GM21737 (cell line): ENCODE data around the gene MZB1.
"Not testable (repeated sequence)": the region's sequence is repeated elsewhere in the genome, so short reads cannot be mapped to it uniquely, and the experiment has no call there.

Experiments used
- ATAC-seq: cut with Tn5 transposase; IDR thresholded peaks from one replicate; pipeline ENCODE4 v1.9.1; 2021; ENCODE audit warnings: mild to moderate bottlenecking, moderate library complexity; ENCODE audit not compliant: unreplicated experiment

The MZB1 gene

DNA sequence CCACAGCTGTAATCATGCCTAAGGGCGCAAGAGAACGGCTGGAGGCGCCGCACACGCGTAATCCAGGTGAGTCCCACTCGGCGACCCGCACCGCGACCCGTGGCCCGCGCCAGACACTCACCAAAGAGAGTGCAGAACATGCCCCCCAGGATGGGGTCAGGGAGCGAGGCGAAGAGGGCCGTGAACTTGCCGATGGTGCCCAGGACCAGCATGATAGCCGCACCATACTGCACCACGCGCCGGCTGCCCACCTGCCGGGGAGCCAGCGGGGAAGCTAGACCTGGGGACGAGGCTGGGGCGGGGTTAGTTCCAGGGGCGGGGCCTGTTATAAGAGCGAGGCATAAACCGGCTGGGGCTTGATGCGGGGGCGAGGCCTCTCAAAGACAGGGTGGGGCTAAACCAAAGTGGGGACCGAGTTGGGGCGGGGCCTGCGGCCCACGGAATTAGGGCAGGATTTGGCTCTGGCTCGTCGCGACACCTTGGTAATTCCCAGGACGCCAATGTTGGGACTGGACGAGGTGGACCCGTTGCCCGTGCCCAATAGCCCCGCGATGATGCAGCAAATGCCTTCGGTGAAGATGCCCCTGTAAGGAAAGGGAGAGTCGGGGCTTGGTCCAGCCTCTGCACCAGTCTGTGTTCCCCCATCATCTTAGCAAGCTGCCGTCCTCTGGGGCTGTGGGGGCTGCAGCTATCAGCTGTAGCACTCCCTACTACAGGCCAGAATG, 11.4 kb downstream of the MZB1 start:
- ATAC-seq = no peak

DNA sequence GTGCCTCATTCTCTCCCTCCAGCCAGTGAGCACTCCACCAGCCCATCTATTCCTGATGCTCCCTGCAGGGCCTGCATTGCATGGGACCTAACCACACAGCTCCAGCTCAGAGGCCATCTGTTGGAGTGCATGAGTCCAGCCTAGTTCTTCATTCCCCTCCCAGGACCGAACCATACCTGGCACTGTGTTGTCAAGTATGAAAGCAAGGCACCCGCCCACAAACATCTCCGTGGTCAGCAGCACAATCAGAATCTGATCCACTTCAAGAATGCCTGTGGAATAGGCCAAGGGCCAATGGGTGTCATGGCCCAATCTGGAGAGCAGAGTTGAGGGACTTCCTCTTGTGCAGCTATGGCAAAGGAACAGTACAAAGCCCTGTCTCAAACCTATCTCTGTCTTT, 12.5 kb downstream of the MZB1 start:
- ATAC-seq = no peak

- ATAC-seq = no peak
Measured at GRCh38 chr5:139376364-139376763, 13.3 kb downstream of the MZB1 start.

- ATAC-seq = no peak
Measured at GRCh38 chr5:139374909-139375308, 14.8 kb downstream of the MZB1 start.

DNA sequence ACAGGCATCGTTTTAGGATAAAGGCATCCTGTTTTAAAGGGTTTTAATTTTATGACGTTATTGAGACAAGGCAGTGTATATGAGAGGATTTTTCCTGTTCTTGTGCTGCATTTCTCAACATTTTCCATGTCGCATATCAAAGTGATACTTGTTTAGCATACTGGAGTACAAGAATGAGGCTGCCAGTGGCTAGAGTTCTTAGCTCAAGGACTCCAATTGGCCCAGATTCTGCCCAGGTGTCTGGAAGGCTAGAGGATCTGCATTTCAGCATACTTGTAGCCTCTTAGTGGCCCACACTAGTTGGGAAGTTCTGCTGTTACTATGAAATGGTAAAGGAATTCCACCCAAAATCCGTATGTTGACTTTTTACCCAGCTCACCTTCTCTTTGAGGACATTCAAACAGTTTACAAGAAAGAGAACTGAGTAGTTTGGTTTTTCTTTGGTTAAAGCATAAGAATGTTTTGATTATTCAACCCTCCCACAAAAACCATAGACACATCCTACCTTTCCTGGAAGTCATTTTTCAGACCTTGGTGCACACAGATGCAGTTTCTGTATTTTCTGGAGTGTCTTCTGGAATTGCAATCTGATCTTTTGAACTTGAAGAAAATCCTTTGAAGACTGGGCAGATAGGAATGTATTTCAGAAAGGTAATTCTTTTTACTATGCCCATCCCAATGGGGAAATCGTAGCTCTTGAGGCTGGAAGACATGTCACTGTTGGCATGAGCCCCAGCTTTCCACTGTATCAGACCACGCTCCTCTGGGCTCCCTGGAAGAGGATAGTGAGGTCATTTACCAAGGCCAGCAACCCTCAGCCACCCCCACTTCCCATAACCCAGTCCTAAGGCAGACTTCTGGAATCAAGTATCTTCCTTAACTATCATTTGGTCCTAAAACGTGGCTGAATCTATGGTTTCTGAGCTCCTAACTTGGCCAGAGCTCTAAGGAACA, 18.0 kb downstream of the MZB1 start:
- no peak for ATAC-seq

GRCh38 chr5:139369181-139369580, 20.5 kb downstream of the MZB1 start:
- no peak for ATAC-seq

- ATAC-seq = no peak
Measured at GRCh38 chr5:139368613-139369012, 21.1 kb downstream of the MZB1 start.

DNA sequence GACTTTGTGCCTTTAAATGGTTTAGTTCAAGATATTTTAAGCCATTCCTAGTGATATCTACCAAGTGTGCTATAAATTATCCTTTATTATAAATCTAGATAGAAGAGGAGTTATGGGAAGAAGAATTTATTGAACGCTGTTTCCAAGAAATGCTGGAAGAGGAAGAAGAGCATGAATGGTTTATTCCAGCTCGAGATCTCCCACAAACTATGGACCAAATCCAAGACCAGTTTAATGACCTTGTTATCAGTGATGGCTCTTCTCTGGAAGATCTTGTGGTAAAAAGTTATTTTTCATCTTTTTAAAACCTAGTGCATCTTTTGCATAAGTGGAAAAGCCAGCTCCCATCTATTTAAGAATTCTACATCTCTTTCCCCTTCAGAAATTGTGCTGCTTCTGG, 25.2 kb downstream of the MZB1 start:
- no peak for ATAC-seq

GRCh38 chr5:139363937-139364336, 25.8 kb downstream of the MZB1 start:
- ATAC-seq = no peak

GRCh38 chr5:139361835-139362429, 27.8 kb downstream of the MZB1 start:
- ATAC-seq = no peak

DNA sequence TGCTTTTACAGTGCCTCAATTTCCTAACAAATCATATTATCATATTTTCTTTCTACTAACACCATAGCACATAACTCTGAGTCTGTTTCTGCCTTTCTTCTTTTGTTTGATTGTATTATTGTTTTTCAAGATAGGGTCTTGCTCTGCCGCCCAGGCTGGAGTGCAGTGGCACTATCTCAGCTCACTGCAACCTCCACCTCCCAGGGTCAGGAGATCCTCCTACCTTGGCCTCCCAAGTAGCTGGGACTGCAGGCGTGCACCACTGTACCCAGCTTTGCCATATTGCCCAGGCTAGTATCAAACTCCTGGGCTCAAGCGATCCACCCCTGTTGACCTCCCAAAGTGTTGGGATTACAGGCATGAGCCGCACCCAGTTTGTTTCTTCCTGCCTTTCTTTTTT, 29.3 kb downstream of the MZB1 start:
- no peak for ATAC-seq

GRCh38 chr5:139358064-139358463, 31.6 kb downstream of the MZB1 start:
- ATAC-seq = no peak

DNA sequence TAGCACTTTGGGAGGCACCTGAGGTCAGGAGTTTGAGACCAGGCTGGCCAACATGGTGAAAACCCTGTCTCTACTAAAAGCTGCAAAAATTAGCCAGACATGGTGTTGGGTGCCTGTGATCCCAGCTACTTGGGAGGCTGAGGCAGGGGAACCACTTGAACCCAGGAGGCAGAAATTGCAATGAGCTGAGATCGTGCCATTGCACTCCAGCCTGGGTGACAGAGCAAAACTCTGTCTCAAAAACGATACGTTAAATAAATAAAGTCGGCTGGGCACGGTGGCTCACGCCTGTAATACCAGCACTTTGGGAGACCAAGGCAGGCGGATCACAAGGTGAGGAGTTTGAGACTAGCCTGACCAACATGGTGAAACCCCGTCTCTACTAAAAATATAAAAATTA, 33.8 kb downstream of the MZB1 start:
- not testable (repeated sequence) for ATAC-seq

DNA sequence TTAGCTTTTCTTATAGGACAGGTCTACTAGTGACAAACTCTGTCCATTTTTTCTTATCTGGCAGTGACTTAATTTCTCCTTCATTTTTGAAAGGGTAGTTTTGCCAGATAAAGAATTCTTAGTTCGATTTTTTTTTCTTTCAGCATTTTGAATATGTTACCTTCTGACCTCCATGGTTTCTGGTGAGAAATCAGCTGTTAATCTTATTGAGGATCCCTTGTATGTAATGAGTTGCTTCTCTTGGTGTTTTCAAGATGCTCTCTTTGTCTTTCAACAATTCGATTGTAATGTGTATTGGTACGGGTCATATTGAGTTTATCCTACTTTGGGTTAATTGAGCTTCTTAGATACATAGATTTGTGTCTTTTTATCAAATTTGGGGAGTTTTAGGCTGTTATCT, 35.5 kb downstream of the MZB1 start:
- ATAC-seq = no peak

DNA sequence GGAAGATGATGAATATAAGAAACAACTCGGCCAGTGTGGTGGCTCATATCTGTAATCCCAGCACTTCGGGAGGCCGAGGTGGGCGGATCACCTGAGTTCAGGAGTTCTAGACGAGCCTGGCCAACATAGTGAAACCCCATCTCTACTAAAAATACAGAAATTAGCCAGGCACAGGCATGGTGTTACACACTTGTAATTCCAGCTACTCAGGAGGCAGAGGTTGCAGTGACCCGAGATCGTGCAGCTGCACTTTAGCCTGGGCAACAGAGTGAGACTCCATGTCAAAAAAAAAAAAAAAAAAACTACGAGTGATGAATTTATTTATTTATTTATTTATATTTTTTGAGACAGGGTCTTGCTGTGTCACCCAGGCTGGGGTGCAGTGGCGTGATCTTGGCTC, 41.9 kb downstream of the MZB1 start:
- ATAC-seq = not testable (repeated sequence)

GRCh38 chr5:139345442-139345841, 44.3 kb downstream of the MZB1 start:
- not testable (repeated sequence) for ATAC-seq

GRCh38 chr5:139344177-139344576, 45.5 kb downstream of the MZB1 start:
- ATAC-seq = no peak

- ATAC-seq = no peak
Measured at GRCh38 chr5:139343476-139343875, 46.2 kb downstream of the MZB1 start.

DNA sequence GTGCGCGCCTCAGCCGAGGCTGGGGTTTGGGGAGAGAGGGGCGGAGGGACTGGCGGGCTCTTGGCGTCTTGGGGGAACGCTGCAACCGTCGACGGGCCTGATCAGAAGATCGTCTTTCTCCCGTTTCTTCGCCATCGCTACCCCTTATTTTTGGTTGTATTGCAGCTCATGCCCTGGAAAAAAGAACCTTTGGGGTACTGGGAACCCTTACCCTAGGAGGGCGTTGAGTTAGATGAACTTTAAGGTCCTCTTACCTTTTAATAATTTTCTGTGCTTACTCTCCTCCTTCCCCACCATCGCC, 47.3 kb downstream of the MZB1 start:
- ATAC-seq = peak; percentile 42

DNA sequence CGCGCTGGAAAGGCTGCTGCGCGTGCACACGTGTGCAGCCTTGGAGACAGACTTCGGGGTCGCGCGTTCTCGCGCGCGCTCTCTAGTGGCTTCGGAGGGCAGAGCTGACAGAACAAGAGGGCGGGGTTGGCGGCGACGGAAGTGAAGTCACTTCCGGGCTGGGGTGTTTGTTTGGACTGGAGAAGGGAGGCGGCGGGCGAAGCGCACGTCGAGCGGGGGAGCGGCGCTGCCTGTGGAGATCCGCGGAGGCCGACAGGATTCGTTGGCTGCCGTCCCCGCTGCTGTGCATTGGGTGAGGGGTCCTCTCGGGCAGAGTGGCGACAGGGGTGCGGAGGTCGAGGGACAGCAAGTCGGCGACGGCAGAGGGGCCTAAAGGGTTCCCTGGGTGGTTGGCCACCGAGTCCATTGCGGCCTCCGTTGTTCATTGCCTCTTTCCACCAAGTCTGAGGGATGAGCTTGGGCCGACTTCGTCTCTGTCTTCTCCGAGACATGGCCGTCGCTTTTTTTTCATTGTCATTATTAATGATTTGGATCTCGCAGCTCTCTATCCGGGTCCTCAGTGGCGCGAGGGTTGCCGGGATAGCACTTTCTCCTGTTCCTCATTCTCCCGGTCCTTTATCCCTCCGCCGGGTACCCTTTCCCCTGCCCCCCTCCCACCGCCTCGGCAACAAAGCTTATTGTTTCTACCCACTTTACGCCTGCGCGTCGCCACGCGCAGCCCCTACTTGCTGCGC, 47.9 kb downstream of the MZB1 start, which contains the start of gene PAIP2:
Gene PAIP2, plus strand, starts transcription at position 166 of the 734 bp plus-strand sequence. CDS start 21,931 bp downstream, outside the sequence.
- ATAC-seq = peak; percentile 94

- ATAC-seq = no peak
Measured at GRCh38 chr5:139341187-139341688, 48.5 kb downstream of the MZB1 start.
